H1 (cell line): Measurements from ENCODE around the gene DLG1. TPM values are rescaled to one million over a fixed set of nuclear protein-coding genes. Genes with fewer than 3 reads are reported as not detected.
A peak's percentile ranks its signal among the peaks of the same experiment; 100 is the strongest.

Experiments
- CBX8 ChIP-seq: fragments of 300-800, 300-1000 bp; sonication (generic); IDR thresholded peaks from 2 replicates; pipeline ENCODE4 v1.7.1; 2016; ENCODE audit warnings: low read depth, low read length, borderline replicate concordance
- EZH2 ChIP-seq: fragments of 200-600 bp; sonication (generic); IDR thresholded peaks from 2 replicates; pipeline ENCODE4 v1.7.1; 2012; ENCODE audit warnings: low read depth, mild to moderate bottlenecking, moderate library complexity, low read length, inconsistent platforms; ENCODE audit not compliant: severe bottlenecking
- FOSL1 ChIP-seq: IDR thresholded peaks from 2 replicates; pipeline ENCODE4 v1.6.1; 2011; ENCODE audit warnings: mild to moderate bottlenecking, low read depth, low read length, moderate library complexity; ENCODE audit not compliant: insufficient read depth
- KDM1A ChIP-seq: fragments of 200-600, 300-600 bp; sonication (generic); IDR thresholded peaks from 2 replicates; pipeline ENCODE4 v1.7.1; 2016; ENCODE audit warnings: mild to moderate bottlenecking, low read length, borderline replicate concordance
- MAFK ChIP-seq: IDR thresholded peaks from 2 replicates; pipeline ENCODE4 v1.6.1; 2012; ENCODE audit warnings: low read depth, mild to moderate bottlenecking, improper control_type of control experiment, low read length
- RFX5 ChIP-seq: IDR thresholded peaks from 2 replicates; pipeline ENCODE4 v1.6.1; 2011; ENCODE audit warnings: low read depth, low read length, improper control_type of control experiment, borderline replicate concordance
- RNF2 ChIP-seq: fragments of 200-900, 300-1000 bp; sonication (generic); IDR thresholded peaks from 2 replicates; pipeline ENCODE4 v1.7.1; 2016; ENCODE audit warnings: borderline replicate concordance, low read depth, mild to moderate bottlenecking, antibody characterized with exemption, low read length; ENCODE audit not compliant: poor library complexity, severe bottlenecking; ENCODE audit errors: missing control alignments
- SIRT6 ChIP-seq: IDR thresholded peaks from one replicate; pipeline ENCODE4 v1.7.1; 2012; ENCODE audit warnings: low read length, inconsistent platforms
- SIX5 ChIP-seq: IDR thresholded peaks from 2 replicates; pipeline ENCODE4 v1.6.1; 2011; ENCODE audit warnings: mild to moderate bottlenecking, low read depth, low read length
- polyA plus RNA-seq, 7 experiments: library from polyadenylated mRNA; depleted of rRNA in 3 of 7; stranded (reverse) in 5 of 7; unstranded in 2 of 7; fragments of >200 nt in 5 of 7; fragments of 200-250 nt in 2 of 7; gene quantifications; 1 replicate in 5 of 7; 2 replicates in 1 of 7; 4 replicates in 1 of 7; pipeline versions ENCODE4 v1.2.1 to v1.2.3, GENCODE V29; 2011 to 2013; ENCODE audit warnings: missing spikeins in 2 of 7, mixed read lengths in 2 of 7
- total RNA-seq: library from RNA; stranded (reverse); fragmentation: NEBNext Ultra II Directional; extraction: Animal tissue kit (Norgen Biotek cat#: 25700); gene quantifications from 2 replicates; pipeline ENCODE4 v1.2.1, GENCODE V29; 2021
- TF ChIP-seq, protein P1 (sequence below): fragments of 300-600 bp; sonication (generic); IDR thresholded peaks from 2 replicates; pipeline ENCODE4 v1.7.1; 2012; ENCODE audit warnings: low read length, moderate library complexity, mild to moderate bottlenecking, inconsistent platforms; ENCODE audit not compliant: insufficient replicate concordance

DLG1 gene
- total and polyA plus RNA-seq, 2 of the 8 experiments (the other 6 are each of a cell fraction or from before 2014, with no cell fraction given) = 13.4 to 78.8 TPM

DNA sequence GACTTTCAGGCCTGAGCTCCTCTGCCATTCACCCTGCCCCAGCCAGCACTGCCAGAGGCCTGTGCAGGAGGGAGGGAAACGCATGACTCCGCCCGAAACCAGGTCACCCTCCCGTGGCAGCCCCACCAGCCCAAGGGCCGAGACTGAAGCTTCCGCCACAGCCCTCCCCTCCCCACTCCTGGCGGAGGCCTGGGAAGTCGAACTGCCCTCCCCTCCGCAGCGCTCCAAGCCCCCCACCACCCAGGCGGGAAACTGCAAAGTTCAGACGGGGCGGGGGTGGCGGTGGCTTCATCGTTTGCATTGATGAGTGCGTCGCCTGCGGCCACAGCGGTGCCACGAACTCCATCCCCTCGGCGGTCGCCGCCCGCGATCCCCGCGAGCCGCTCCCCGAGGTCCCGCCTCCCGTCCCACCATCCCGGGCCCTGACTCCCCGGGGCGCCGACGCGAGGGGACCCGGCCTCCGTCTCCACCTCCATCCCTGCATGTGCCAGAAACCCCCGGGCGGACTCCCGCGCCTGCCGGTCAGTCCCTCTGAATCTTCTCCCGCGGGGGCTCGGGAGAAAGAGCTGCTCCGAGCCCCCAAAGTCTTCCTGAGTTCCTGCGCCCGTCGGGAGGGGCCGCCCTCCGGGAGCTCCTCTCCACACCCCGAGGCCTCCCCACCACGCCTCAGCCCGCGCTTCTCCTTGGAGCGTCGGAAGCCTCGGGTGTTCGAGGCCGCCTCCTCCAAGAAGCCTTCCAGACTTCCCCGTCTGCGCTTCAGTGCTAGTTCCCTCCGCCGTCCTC lies 269.5 kb downstream of the DLG1 start (continued):
- TF ChIP-seq EZH2 (peak; percentile 49), SIX5 (no peak), SIRT6 (no peak), FOSL1 (no peak), CBX8 (no peak), KDM1A (peak; percentile 64; the same call in 1 of the 2 replicates), MAFK (no peak), RNF2 (peak; percentile 44), RFX5 (no peak)
- TF ChIP-seq, protein P1, sequence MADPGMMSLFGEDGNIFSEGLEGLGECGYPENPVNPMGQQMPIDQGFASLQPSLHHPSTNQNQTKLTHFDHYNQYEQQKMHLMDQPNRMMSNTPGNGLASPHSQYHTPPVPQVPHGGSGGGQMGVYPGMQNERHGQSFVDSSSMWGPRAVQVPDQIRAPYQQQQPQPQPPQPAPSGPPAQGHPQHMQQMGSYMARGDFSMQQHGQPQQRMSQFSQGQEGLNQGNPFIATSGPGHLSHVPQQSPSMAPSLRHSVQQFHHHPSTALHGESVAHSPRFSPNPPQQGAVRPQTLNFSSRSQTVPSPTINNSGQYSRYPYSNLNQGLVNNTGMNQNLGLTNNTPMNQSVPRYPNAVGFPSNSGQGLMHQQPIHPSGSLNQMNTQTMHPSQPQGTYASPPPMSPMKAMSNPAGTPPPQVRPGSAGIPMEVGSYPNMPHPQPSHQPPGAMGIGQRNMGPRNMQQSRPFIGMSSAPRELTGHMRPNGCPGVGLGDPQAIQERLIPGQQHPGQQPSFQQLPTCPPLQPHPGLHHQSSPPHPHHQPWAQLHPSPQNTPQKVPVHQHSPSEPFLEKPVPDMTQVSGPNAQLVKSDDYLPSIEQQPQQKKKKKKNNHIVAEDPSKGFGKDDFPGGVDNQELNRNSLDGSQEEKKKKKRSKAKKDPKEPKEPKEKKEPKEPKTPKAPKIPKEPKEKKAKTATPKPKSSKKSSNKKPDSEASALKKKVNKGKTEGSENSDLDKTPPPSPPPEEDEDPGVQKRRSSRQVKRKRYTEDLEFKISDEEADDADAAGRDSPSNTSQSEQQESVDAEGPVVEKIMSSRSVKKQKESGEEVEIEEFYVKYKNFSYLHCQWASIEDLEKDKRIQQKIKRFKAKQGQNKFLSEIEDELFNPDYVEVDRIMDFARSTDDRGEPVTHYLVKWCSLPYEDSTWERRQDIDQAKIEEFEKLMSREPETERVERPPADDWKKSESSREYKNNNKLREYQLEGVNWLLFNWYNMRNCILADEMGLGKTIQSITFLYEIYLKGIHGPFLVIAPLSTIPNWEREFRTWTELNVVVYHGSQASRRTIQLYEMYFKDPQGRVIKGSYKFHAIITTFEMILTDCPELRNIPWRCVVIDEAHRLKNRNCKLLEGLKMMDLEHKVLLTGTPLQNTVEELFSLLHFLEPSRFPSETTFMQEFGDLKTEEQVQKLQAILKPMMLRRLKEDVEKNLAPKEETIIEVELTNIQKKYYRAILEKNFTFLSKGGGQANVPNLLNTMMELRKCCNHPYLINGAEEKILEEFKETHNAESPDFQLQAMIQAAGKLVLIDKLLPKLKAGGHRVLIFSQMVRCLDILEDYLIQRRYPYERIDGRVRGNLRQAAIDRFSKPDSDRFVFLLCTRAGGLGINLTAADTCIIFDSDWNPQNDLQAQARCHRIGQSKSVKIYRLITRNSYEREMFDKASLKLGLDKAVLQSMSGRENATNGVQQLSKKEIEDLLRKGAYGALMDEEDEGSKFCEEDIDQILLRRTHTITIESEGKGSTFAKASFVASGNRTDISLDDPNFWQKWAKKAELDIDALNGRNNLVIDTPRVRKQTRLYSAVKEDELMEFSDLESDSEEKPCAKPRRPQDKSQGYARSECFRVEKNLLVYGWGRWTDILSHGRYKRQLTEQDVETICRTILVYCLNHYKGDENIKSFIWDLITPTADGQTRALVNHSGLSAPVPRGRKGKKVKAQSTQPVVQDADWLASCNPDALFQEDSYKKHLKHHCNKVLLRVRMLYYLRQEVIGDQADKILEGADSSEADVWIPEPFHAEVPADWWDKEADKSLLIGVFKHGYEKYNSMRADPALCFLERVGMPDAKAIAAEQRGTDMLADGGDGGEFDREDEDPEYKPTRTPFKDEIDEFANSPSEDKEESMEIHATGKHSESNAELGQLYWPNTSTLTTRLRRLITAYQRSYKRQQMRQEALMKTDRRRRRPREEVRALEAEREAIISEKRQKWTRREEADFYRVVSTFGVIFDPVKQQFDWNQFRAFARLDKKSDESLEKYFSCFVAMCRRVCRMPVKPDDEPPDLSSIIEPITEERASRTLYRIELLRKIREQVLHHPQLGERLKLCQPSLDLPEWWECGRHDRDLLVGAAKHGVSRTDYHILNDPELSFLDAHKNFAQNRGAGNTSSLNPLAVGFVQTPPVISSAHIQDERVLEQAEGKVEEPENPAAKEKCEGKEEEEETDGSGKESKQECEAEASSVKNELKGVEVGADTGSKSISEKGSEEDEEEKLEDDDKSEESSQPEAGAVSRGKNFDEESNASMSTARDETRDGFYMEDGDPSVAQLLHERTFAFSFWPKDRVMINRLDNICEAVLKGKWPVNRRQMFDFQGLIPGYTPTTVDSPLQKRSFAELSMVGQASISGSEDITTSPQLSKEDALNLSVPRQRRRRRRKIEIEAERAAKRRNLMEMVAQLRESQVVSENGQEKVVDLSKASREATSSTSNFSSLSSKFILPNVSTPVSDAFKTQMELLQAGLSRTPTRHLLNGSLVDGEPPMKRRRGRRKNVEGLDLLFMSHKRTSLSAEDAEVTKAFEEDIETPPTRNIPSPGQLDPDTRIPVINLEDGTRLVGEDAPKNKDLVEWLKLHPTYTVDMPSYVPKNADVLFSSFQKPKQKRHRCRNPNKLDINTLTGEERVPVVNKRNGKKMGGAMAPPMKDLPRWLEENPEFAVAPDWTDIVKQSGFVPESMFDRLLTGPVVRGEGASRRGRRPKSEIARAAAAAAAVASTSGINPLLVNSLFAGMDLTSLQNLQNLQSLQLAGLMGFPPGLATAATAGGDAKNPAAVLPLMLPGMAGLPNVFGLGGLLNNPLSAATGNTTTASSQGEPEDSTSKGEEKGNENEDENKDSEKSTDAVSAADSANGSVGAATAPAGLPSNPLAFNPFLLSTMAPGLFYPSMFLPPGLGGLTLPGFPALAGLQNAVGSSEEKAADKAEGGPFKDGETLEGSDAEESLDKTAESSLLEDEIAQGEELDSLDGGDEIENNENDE = no peak
